ENCODE results near the gene ZFAND3. TPM values are rescaled to one million over a fixed set of nuclear protein-coding genes. Genes with fewer than 3 reads are reported as not detected.

ZFAND3 gene
- polyA plus RNA-seq, 1 of the 3 experiments (the other 2 are of a cell fraction), result 16.7 TPM

DNA sequence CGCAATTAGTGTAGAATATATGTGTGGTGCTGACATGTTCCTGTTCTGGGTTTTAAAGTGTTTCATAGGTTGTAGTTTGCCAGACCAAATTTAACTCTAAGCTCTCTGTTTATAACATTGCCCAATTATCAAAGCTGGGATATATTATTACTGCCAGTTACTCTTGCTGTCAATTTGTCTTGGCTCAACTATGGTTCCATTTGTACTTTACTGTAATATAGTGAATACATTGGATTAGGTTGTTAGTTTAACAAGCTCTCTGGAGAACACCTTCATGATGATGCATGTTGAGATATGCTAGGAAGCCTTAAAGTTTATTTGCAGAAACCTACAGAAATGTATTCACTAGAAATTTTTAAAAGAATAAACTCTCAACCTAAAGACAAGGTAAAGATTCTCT lies 259.6 kb downstream of the ZFAND3 start:
- no peak for DNase-seq
- peaks cover 0 to 8% of the 10 kb centered on the region in 2 experiments; a peak in 2 of 4 replicates for H3K4me1 ChIP-seq (ENCODE audit: control insufficient read depth in 1 of 2, insufficient read depth in 2 of 2, low read depth in 1 of 2, low read length in 1 of 2)
- no peaks in the 10 kb centered on the region for H3K9me3 ChIP-seq
- no peak for TF ChIP-seq FOSL2 (IDR thresholded peaks at IDR 0.05; ENCODE audit: borderline replicate concordance, low read depth)
- TF ChIP-seq RFX5 (IDR thresholded peaks at IDR 0.05; ENCODE audit: low read length), result no peak
- TF ChIP-seq, protein P1, sequence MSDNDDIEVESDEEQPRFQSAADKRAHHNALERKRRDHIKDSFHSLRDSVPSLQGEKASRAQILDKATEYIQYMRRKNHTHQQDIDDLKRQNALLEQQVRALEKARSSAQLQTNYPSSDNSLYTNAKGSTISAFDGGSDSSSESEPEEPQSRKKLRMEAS (IDR thresholded peaks at IDR 0.05; ENCODE audit: low read depth), result no peak
- TF ChIP-seq YY1 (IDR thresholded peaks at IDR 0.05; ENCODE audit: low read depth), result no peak
- no peak for TF ChIP-seq GABPA (IDR thresholded peaks at IDR 0.05; ENCODE audit: low read depth)
- no peak for TF ChIP-seq RXRA (IDR thresholded peaks at IDR 0.05; ENCODE audit: borderline replicate concordance, low read depth)
- TF ChIP-seq POLR2AphosphoS5 (IDR thresholded peaks at IDR 0.05; ENCODE audit: low read depth, low read length), result no peak
- TF ChIP-seq, protein P2, sequence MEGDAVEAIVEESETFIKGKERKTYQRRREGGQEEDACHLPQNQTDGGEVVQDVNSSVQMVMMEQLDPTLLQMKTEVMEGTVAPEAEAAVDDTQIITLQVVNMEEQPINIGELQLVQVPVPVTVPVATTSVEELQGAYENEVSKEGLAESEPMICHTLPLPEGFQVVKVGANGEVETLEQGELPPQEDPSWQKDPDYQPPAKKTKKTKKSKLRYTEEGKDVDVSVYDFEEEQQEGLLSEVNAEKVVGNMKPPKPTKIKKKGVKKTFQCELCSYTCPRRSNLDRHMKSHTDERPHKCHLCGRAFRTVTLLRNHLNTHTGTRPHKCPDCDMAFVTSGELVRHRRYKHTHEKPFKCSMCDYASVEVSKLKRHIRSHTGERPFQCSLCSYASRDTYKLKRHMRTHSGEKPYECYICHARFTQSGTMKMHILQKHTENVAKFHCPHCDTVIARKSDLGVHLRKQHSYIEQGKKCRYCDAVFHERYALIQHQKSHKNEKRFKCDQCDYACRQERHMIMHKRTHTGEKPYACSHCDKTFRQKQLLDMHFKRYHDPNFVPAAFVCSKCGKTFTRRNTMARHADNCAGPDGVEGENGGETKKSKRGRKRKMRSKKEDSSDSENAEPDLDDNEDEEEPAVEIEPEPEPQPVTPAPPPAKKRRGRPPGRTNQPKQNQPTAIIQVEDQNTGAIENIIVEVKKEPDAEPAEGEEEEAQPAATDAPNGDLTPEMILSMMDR (IDR thresholded peaks at IDR 0.05), result no peak
- TF ChIP-seq, protein P3, sequence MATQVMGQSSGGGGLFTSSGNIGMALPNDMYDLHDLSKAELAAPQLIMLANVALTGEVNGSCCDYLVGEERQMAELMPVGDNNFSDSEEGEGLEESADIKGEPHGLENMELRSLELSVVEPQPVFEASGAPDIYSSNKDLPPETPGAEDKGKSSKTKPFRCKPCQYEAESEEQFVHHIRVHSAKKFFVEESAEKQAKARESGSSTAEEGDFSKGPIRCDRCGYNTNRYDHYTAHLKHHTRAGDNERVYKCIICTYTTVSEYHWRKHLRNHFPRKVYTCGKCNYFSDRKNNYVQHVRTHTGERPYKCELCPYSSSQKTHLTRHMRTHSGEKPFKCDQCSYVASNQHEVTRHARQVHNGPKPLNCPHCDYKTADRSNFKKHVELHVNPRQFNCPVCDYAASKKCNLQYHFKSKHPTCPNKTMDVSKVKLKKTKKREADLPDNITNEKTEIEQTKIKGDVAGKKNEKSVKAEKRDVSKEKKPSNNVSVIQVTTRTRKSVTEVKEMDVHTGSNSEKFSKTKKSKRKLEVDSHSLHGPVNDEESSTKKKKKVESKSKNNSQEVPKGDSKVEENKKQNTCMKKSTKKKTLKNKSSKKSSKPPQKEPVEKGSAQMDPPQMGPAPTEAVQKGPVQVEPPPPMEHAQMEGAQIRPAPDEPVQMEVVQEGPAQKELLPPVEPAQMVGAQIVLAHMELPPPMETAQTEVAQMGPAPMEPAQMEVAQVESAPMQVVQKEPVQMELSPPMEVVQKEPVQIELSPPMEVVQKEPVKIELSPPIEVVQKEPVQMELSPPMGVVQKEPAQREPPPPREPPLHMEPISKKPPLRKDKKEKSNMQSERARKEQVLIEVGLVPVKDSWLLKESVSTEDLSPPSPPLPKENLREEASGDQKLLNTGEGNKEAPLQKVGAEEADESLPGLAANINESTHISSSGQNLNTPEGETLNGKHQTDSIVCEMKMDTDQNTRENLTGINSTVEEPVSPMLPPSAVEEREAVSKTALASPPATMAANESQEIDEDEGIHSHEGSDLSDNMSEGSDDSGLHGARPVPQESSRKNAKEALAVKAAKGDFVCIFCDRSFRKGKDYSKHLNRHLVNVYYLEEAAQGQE (IDR thresholded peaks at IDR 0.05; ENCODE audit: low read depth, low read length), result no peak
- TF ChIP-seq NFIC (IDR thresholded peaks at IDR 0.05; ENCODE audit: borderline replicate concordance), result no peak
- no peak for TF ChIP-seq RAD21 (IDR thresholded peaks at IDR 0.05; ENCODE audit: low read length)
- TF ChIP-seq TCF12 (IDR thresholded peaks at IDR 0.05), result no peak
- no peak for TF ChIP-seq SIN3A (IDR thresholded peaks at IDR 0.05; ENCODE audit: borderline replicate concordance, low read depth, low read length)
- TF ChIP-seq NRF1 (IDR thresholded peaks at IDR 0.05; ENCODE audit: low read depth, low read length), result no peak
- TF ChIP-seq MEF2A (IDR thresholded peaks at IDR 0.05; ENCODE audit: borderline replicate concordance, low read depth), result no peak
- no peak for TF ChIP-seq ELF1 (IDR thresholded peaks at IDR 0.05)
- no peak for TF ChIP-seq SMC3 (IDR thresholded peaks at IDR 0.05; ENCODE audit: low read depth, low read length)
- CTCF ChIA-PET, result interaction anchor here (2.0 kb wide), 1 partner anchor 10 kb away, joined by 9 read pairs; no protein-coding TSS in a partner anchor
- no peaks in the 10 kb centered on the region for H3K9me2 ChIP-seq
- H3K79me2 ChIP-seq (ENCODE audit: insufficient read depth), result peaks cover 28% of the 10 kb centered on the region; the same call in 1 of the 2 replicates
- no peak overlapping the region for H3K27ac ChIP-seq (ENCODE audit: low read depth in 2 of 2, low read length in 1 of 2)
- peaks cover 18 to 19% of the 10 kb centered on the region in 2 experiments for H3K36me3 ChIP-seq (replicated peaks in 1 of 2; ENCODE audit: control insufficient read depth in 1 of 2, insufficient read depth in 2 of 2, low read length in 1 of 2)
- peaks cover 29% of the 10 kb centered on the region for H4K20me1 ChIP-seq (ENCODE audit: insufficient read depth)
- 100% methylated on average over 1 of the region's 1 CpG for WGBS (ENCODE audit: low lambda C conversion rate)
- POLR2A ChIA-PET, result no interaction called here
- no peak overlapping the region for H3K4me3 ChIP-seq (ENCODE audit: low read depth in 2 of 2, low read length in 1 of 2)
- H3F3A ChIP-seq (replicated peaks; ENCODE audit: insufficient read depth), result no peaks in the 10 kb centered on the region
- no peak overlapping the region for H3K9ac ChIP-seq
- H2AFZ ChIP-seq (ENCODE audit: low read depth), result no peak overlapping the region
- no peak overlapping the region for H3K4me2 ChIP-seq
- no peaks in the 10 kb centered on the region for H3K27me3 ChIP-seq (ENCODE audit: insufficient read depth)

Data from SK-N-SH (cell line).